Measurements from ENCODE around the gene OLA1.

OLA1 gene

GRCh38 chr2:174031226-174031625, 217.1 kb downstream of the OLA1 start:
- no peak for TF ChIP-seq CTCF (conservative IDR thresholded peaks at IDR 0.05; ENCODE audit: low read depth, low read length)
- no peak overlapping the region for H3K4me2 ChIP-seq
- no peaks in the 10 kb centered on the region for H3K79me2 ChIP-seq (ENCODE audit: insufficient read depth, low read depth)
- no peak overlapping the region for H3K9ac ChIP-seq
- H3K27me3 ChIP-seq (ENCODE audit: insufficient read depth, low read depth), result no peaks in the 10 kb centered on the region
- H2AFZ ChIP-seq (ENCODE audit: low read depth), result no peak overlapping the region
- peaks cover 8% of the 10 kb centered on the region for H3K4me1 ChIP-seq (ENCODE audit: low read depth, poor library complexity, severe bottlenecking)
- no peak overlapping the region for H3K4me3 ChIP-seq (IDR thresholded peaks at IDR 0.05; ENCODE audit: insufficient read depth, low read depth, low read length)
- H4K20me1 ChIP-seq (ENCODE audit: insufficient read depth), result no peaks in the 10 kb centered on the region
- no peak overlapping the region for H3K27ac ChIP-seq
- H3K36me3 ChIP-seq (ENCODE audit: insufficient read depth), result no peaks in the 10 kb centered on the region

- H3K4me1 ChIP-seq (ENCODE audit: low read depth, poor library complexity, severe bottlenecking), result no peaks in the 10 kb centered on the region
- H2AFZ ChIP-seq (ENCODE audit: low read depth), result no peak overlapping the region
- TF ChIP-seq CTCF (conservative IDR thresholded peaks at IDR 0.05; ENCODE audit: low read depth, low read length), result no peak
These were observed 219.4 kb downstream of the OLA1 start for GRCh38 chr2:174028935-174029334.

GRCh38 chr2:174027956-174028355, 220.4 kb downstream of the OLA1 start:
- no peaks in the 10 kb centered on the region for H3K36me3 ChIP-seq (ENCODE audit: insufficient read depth)
- no peaks in the 10 kb centered on the region for H3K4me1 ChIP-seq (ENCODE audit: low read depth, poor library complexity, severe bottlenecking)
- H3K4me3 ChIP-seq (IDR thresholded peaks at IDR 0.05; ENCODE audit: insufficient read depth, low read depth, low read length), result no peak overlapping the region
- no peaks in the 10 kb centered on the region for H3K79me2 ChIP-seq (ENCODE audit: insufficient read depth, low read depth)
- no peak overlapping the region for H2AFZ ChIP-seq (ENCODE audit: low read depth)
- H3K27me3 ChIP-seq (ENCODE audit: insufficient read depth, low read depth), result no peaks in the 10 kb centered on the region
- no peak overlapping the region for H3K9ac ChIP-seq
- H4K20me1 ChIP-seq (ENCODE audit: insufficient read depth), result no peaks in the 10 kb centered on the region
- no peak overlapping the region for H3K4me2 ChIP-seq
- H3K27ac ChIP-seq, result no peak overlapping the region
- no peak for TF ChIP-seq CTCF (conservative IDR thresholded peaks at IDR 0.05; ENCODE audit: low read depth, low read length)

More at GRCh38 chr2:174028935-174029334, 219.4 kb downstream of the OLA1 start:
- H3K4me2 ChIP-seq, result no peak overlapping the region
- no peak overlapping the region for H3K27ac ChIP-seq
- no peak overlapping the region for H3K4me3 ChIP-seq (IDR thresholded peaks at IDR 0.05; ENCODE audit: insufficient read depth, low read depth, low read length)
- H3K9ac ChIP-seq, result no peak overlapping the region
- no peaks in the 10 kb centered on the region for H3K27me3 ChIP-seq (ENCODE audit: insufficient read depth, low read depth)
- H3K36me3 ChIP-seq (ENCODE audit: insufficient read depth), result no peaks in the 10 kb centered on the region
- H3K79me2 ChIP-seq (ENCODE audit: insufficient read depth, low read depth), result no peaks in the 10 kb centered on the region
- H4K20me1 ChIP-seq (ENCODE audit: insufficient read depth), result no peaks in the 10 kb centered on the region

GRCh38 chr2:174026122-174026845, 222.0 kb downstream of the OLA1 start:
- Histone ChIP-seq H3K4me2 (no peak overlapping the region), H3K36me3 (ENCODE audit: insufficient read depth) (no peaks in the 10 kb centered on the region), H2AFZ (ENCODE audit: low read depth) (no peak overlapping the region), H3K9ac (no peak overlapping the region), H3K4me3 (IDR thresholded peaks at IDR 0.05; ENCODE audit: insufficient read depth, low read depth, low read length) (no peak overlapping the region), H3K27ac (no peak overlapping the region), H3K27me3 (ENCODE audit: insufficient read depth, low read depth) (no peaks in the 10 kb centered on the region), H3K4me1 (ENCODE audit: low read depth, poor library complexity, severe bottlenecking) (no peaks in the 10 kb centered on the region), H3K79me2 (ENCODE audit: insufficient read depth, low read depth) (no peaks in the 10 kb centered on the region), H4K20me1 (ENCODE audit: insufficient read depth) (no peaks in the 10 kb centered on the region)
- no peak for TF ChIP-seq CTCF (conservative IDR thresholded peaks at IDR 0.05; ENCODE audit: low read depth, low read length)

All from KMS-11 (cell line).